ENCODE results near the gene RANBP1.

DNA sequence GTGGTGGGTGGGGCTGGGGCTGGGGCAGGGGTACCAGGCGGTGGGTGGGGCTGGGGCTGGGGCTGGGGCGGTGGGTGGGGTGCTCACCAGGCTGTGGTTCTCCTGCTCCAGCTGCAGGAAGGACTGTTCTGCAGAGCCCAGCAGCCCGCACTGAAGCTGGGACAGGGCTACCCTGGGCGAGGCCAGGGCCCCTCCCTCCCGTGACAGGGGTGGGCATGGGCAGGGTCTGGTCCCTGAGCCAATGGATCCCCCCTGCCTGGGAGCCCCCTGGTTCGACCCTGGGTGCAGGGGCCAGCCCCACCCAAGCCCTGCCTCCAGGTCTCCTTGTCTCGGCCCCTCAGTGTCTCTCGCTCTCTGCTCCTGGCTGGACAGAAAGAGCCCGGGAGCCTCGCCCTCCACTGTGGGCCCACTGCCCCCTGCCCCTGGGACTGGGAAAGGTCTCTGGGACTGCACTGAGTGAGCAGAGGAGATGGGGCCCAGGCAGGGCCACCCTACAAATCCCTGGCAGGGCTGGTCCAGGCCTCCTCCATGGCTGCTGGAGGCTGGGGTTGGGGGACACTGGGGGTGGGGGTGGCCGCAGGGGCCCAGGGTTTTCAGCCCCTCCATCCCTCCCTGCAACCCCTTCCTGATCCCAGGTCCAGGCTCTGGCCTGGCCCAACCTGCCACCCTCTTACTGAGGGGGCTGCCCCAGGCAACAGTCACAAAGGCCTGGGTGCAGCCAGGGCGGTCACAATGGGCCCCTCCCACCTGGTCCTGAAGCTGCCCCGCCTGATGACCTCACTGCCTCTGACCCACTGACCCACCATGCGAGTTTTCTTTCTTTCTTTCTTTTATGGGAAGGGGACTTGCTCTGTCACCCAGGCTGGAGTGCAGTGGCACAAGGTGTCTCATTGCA is 34.7 kb downstream of the RANBP1 start, which contains the start of gene CCDC188:
- TF ChIP-seq POLR2AphosphoS5 (IDR thresholded peaks at IDR 0.05; ENCODE audit: borderline replicate concordance, low read depth, low read length), result no peak
- TF ChIP-seq EZH2 (IDR thresholded peaks at IDR 0.05), result no peak

Data from SK-N-MC (cell line).